A549 (cell line): Measurements from ENCODE around the gene TMPRSS4.

Experiments used
- CTCF ChIP-seq: fragments of >200 bp; sonication (Bioruptor Twin); formaldehyde crosslinking; IDR thresholded peaks from 3 replicates; pipeline ENCODE4 v1.5.1; 2016
- EP300 ChIP-seq, 2 experiments: fragments of >200 bp; sonication (Bioruptor Twin); formaldehyde crosslinking; IDR thresholded peaks; 2 replicates in 1 of 2; 3 replicates in 1 of 2; pipeline ENCODE4 v1.6.1; 2016 to 2017

GRCh38 chr11:118074091-118074685 is 2.7 kb upstream of the TMPRSS4 start:
- TF ChIP-seq EP300 (IDR thresholded peaks at IDR 0.05) (no peak), CTCF (no peak)
